Measurements from ENCODE around the gene TIMM21. TPM values are rescaled to one million over a fixed set of nuclear protein-coding genes. Genes with fewer than 3 reads are reported as not detected.

Gene TIMM21
- total and polyA plus RNA-seq, 2 of the 13 experiments (the other 11 are each of a cell fraction or from before 2014, with no cell fraction given), result 29.6 to 62.3 TPM

DNA sequence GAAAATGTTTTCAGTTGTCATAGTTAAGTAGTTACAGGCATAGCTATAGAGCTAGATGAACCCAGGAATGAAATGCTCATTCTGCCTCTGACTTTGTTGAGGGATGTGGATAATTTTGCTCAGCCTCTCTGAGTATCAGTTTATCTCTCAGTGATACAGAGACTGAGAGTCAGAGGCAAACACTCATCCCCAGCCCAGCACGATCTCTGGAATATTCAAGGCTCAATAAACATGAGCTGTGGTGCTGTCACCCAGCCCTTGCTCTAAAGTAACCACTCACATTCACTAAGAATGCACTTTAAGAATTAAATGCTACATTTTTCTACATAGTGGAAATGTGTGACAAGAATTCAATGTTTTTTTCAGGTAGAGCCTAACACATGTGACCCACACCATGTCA, 30.6 kb downstream of the TIMM21 start:
- H3K27me3 ChIP-seq (ENCODE audit: control insufficient read depth in 1 of 2, insufficient read depth in 2 of 2, low read length in 2 of 2), result peaks cover 4 to 68% of the 10 kb centered on the region in 2 experiments; a peak in 4 of 5 replicates
- H3K4me1 ChIP-seq (ENCODE audit: insufficient read depth, low read length), result peaks cover 6% of the 10 kb centered on the region; the same call in 1 of the 2 replicates
- CTCF ChIA-PET (ENCODE audit: low intra/inter-chr PET ratio, low total read pairs), result no interaction called here
- H3K36me3 ChIP-seq (replicated peaks in 1 of 2; ENCODE audit: control insufficient read depth in 1 of 2, insufficient read depth in 2 of 2, low read length in 2 of 2), result no peaks in the 10 kb centered on the region
- no TSS peak for BruUV-seq (replicated peaks)
- no peaks in the 10 kb centered on the region for H3K9me3 ChIP-seq (ENCODE audit: low read length)
- no peak overlapping the region for H3K27ac ChIP-seq (ENCODE audit: extremely low read length, insufficient read depth, low read length)
- WGBS (ENCODE audit: low lambda C conversion rate), result 0% methylated on average over 1 of the region's 1 CpG
- ATAC-seq (no peak), DNase-seq (ENCODE audit: low spot score) (no peak), FAIRE-seq (no peak)
- no peaks in the 10 kb centered on the region for H3K79me2 ChIP-seq (ENCODE audit: insufficient read depth, low read length)
- H4K20me1 ChIP-seq (ENCODE audit: insufficient read depth, low read length), result no peaks in the 10 kb centered on the region
- H2AFZ ChIP-seq (ENCODE audit: low read length), result no peak overlapping the region
- H3K4me2 ChIP-seq (ENCODE audit: low read depth, low read length), result no peak overlapping the region
- H3K9ac ChIP-seq (ENCODE audit: insufficient read depth, low read depth, low read length), result no peak overlapping the region
- POLR2A ChIA-PET, result no interaction called here
- intact Hi-C loops (cut with micrococcal nuclease; ENCODE audit: unreplicated experiment), result no loop called here
- H3K4me3 ChIP-seq (replicated peaks in 1 of 3; ENCODE audit: insufficient read depth in 1 of 3, low read depth in 2 of 3, low read length in 3 of 3), result no peak overlapping the region
- in situ Hi-C loops (cut with HindIII; ENCODE audit: extremely low pct_ligation_motif_present, low pct_unique_long_range_greater_than_20kb), result loop anchor here (25.0 kb wide), 1 partner anchor 308 kb away; the partner anchor contains the start of gene CNDP2
- TF ChIP-seq CBX1 (IDR thresholded peaks at IDR 0.05; ENCODE audit: low read depth) (no peak), RFX3 (CRISPR knock-in tag; IDR thresholded peaks at IDR 0.05) (no peak), SNRNP70 (IDR thresholded peaks at IDR 0.05; ENCODE audit: low read depth, low read length) (no peak), MBNL3 (CRISPR knock-in tag; conservative IDR thresholded peaks at IDR 0.05) (no peak), ZNF773 (CRISPR knock-in tag; IDR thresholded peaks at IDR 0.05; ENCODE audit: borderline replicate concordance) (no peak), PAX8 (CRISPR knock-in tag; IDR thresholded peaks at IDR 0.05; ENCODE audit: borderline replicate concordance) (no peak), ZNF556 (CRISPR knock-in tag; IDR thresholded peaks at IDR 0.05; ENCODE audit: borderline replicate concordance) (no peak), ZNF788 (CRISPR knock-in tag; IDR thresholded peaks at IDR 0.05; ENCODE audit: borderline replicate concordance) (no peak)
- TF ChIP-seq, protein P1, sequence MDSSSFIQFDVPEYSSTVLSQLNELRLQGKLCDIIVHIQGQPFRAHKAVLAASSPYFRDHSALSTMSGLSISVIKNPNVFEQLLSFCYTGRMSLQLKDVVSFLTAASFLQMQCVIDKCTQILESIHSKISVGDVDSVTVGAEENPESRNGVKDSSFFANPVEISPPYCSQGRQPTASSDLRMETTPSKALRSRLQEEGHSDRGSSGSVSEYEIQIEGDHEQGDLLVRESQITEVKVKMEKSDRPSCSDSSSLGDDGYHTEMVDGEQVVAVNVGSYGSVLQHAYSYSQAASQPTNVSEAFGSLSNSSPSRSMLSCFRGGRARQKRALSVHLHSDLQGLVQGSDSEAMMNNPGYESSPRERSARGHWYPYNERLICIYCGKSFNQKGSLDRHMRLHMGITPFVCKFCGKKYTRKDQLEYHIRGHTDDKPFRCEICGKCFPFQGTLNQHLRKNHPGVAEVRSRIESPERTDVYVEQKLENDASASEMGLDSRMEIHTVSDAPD (CRISPR knock-in tag; IDR thresholded peaks at IDR 0.05), result no peak

Data from HepG2 (cell line).